ENCODE results near the gene CDY2B.
"Not testable (repeated sequence)": the region's sequence is repeated elsewhere in the genome, so short reads cannot be mapped to it uniquely, and the experiment has no call there.

DNA sequence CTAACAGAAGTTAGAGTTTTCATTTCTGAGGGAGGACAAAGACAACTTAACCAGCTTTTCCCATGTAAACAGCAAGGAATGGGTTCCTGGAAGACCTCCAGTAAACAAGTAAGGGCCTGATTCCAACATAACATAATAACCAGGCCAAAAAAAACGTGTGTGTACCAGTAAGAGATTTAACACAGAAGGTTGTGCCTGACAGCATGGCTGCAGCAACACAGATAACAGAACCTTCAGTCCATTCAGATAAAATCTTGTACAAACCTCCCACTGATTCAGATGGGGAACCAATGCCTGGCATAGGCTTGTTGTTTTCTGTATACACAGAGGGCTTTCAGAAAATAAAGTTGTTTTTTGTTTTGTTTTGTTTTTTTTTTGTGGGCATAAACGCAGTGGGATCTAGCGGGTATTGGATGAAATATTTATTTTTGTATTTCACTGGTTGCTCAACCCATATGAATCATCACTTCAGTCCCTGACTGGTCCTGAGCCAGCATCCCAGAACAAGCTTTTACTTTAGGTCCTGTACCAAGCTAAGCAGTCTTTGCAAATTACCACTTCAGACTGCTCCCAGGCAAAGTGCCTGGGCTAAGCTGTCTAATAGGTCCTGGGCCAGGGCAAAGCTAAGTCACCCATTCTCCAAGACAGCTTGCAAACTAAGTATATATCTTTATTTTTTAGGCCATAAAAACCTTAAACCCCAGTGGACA lies 8.7 kb downstream of the CDY2B start:
- not testable (repeated sequence) for TF ChIP-seq POLR2AphosphoS5, POLR2A (IDR thresholded peaks at IDR 0.05; ENCODE audit: low read depth, low read length)
